Trophoblast cell (in vitro differentiated cells and primary cell): ENCODE measurements around the gene IGFBP6.

Experiments used
- DNase-seq, 2 donors: peaks; one replicate each; pipeline ENCODE4 v3.0.0-alpha.2; 2016
- H2AFZ ChIP-seq: 2 replicates; pipeline ENCODE4 v1.6.1; 2013; ENCODE audit warnings: low read length, moderate library complexity, mild to moderate bottlenecking; ENCODE audit not compliant: insufficient read depth, poor library complexity
- H2AK5ac ChIP-seq: 2 replicates; pipeline ENCODE4 v1.6.1; 2013; ENCODE audit warnings: mild to moderate bottlenecking, low read length
- H2BK120ac ChIP-seq: 2 replicates; pipeline ENCODE4 v1.6.1; 2013; ENCODE audit warnings: low read length, mild to moderate bottlenecking, moderate library complexity; ENCODE audit not compliant: insufficient read depth, poor library complexity
- H2BK12ac ChIP-seq: 2 replicates; pipeline ENCODE4 v1.6.1; 2013; ENCODE audit warnings: mild to moderate bottlenecking, low read length, moderate library complexity
- H2BK5ac ChIP-seq: 2 replicates; pipeline ENCODE4 v1.6.1; 2013; ENCODE audit warnings: low read length, low read depth, moderate library complexity, mild to moderate bottlenecking; ENCODE audit not compliant: poor library complexity
- H3K14ac ChIP-seq: 2 replicates; pipeline ENCODE4 v1.6.1; 2013; ENCODE audit warnings: mild to moderate bottlenecking, low read length
- H3K18ac ChIP-seq: 2 replicates; pipeline ENCODE4 v1.6.1; 2013; ENCODE audit warnings: mild to moderate bottlenecking, low read length
- H3K23ac ChIP-seq: 2 replicates; pipeline ENCODE4 v1.6.1; 2013; ENCODE audit warnings: low read length
- H3K27ac ChIP-seq: 2 replicates; pipeline ENCODE4 v1.5.1; 2013; ENCODE audit warnings: low read depth, mild to moderate bottlenecking, inconsistent platforms, low read length, moderate library complexity
- H3K27me3 ChIP-seq: 2 replicates; pipeline ENCODE4 v1.6.1; 2013; ENCODE audit warnings: inconsistent platforms, mild to moderate bottlenecking, low read length, moderate library complexity; ENCODE audit not compliant: insufficient read depth
- H3K36me3 ChIP-seq, 2 experiments: 1 replicate in 1 of 2; 2 replicates in 1 of 2; pipeline ENCODE4 v1.6.1; 2013; ENCODE audit warnings: low read length in 2 of 2, mild to moderate bottlenecking in 2 of 2, moderate library complexity in 1 of 2; ENCODE audit not compliant: insufficient read depth in 2 of 2, control insufficient read depth in 1 of 2
- H3K4ac ChIP-seq: 2 replicates; pipeline ENCODE4 v1.6.1; 2013; ENCODE audit warnings: low read depth, mild to moderate bottlenecking, low read length, moderate library complexity
- H3K4me1 ChIP-seq, 2 experiments: 1 replicate in 1 of 2; 2 replicates in 1 of 2; pipeline ENCODE4 v1.6.1; 2013; ENCODE audit warnings: low read length in 2 of 2, mild to moderate bottlenecking in 2 of 2, moderate library complexity in 1 of 2; ENCODE audit not compliant: insufficient read depth in 2 of 2, control insufficient read depth in 1 of 2
- H3K4me2 ChIP-seq: 2 replicates; pipeline ENCODE4 v1.6.1; 2013; ENCODE audit warnings: inconsistent platforms, mild to moderate bottlenecking, low read length, moderate library complexity
- H3K4me3 ChIP-seq: 2 replicates; pipeline ENCODE4 v1.5.1; 2013; ENCODE audit warnings: mild to moderate bottlenecking, low read depth, low read length, inconsistent platforms
- H3K79me1 ChIP-seq: one replicate; pipeline ENCODE4 v1.6.1; 2013; ENCODE audit warnings: low read length
- H3K79me2 ChIP-seq: 2 replicates; pipeline ENCODE4 v1.6.1; 2013; ENCODE audit warnings: low read length, mild to moderate bottlenecking; ENCODE audit not compliant: control insufficient read depth, insufficient read depth, poor library complexity
- H3K9ac ChIP-seq: 2 replicates; pipeline ENCODE4 v1.6.1; 2013; ENCODE audit warnings: mild to moderate bottlenecking, low read length
- H3K9me3 ChIP-seq: 2 replicates; pipeline ENCODE4 v1.6.1; 2013; ENCODE audit warnings: low read depth, mild to moderate bottlenecking, control low read depth, inconsistent platforms, low read length; ENCODE audit not compliant: insufficient read depth
- H4K12ac ChIP-seq: 2 replicates; pipeline ENCODE4 v1.6.1; 2013; ENCODE audit warnings: low read depth, mild to moderate bottlenecking, low read length, moderate library complexity
- H4K8ac ChIP-seq: 2 replicates; pipeline ENCODE4 v1.6.1; 2013; ENCODE audit warnings: low read depth, mild to moderate bottlenecking, low read length, moderate library complexity
- H4K91ac ChIP-seq: one replicate; pipeline ENCODE4 v1.6.1; 2013; ENCODE audit warnings: low read depth, mild to moderate bottlenecking, low read length, moderate library complexity
- whole genome bisulfite sequencing: extraction: QIAGEN DNeasy Blood & Tissue Kit; methylation state at CpG from one replicate; pipeline ENCODE4 v1.1.7; 2013; ENCODE audit warnings: missing lambda C conversion rate; ENCODE audit not compliant: insufficient read length, insufficient coverage; ENCODE audit errors: extremely low coverage; 5-methylcytosine and 5-hydroxymethylcytosine counted together

The IGFBP6 gene

GRCh38 chr12:53071591-53072551, 25.6 kb upstream of the IGFBP6 start:
- no CpG with 5 or more reads among the region's 11 CpGs for WGBS
- Histone ChIP-seq H3K4ac (no peak overlapping the region), H3K23ac (no peak overlapping the region)

GRCh38 chr12:53073881-53074280, 23.6 kb upstream of the IGFBP6 start:
- Histone ChIP-seq H3K9me3 (peaks cover 5% of the 10 kb centered on the region), H2BK5ac (no peak overlapping the region), H3K4me1 (peaks cover 3 to 5% of the 10 kb centered on the region in 2 experiments), H3K27me3 (no peaks in the 10 kb centered on the region), H4K8ac (no peak overlapping the region), H3K4me3 (no peak overlapping the region), H2AK5ac (no peak overlapping the region), H3K4ac (no peak overlapping the region), H3K4me2 (no peak overlapping the region), H3K23ac (no peak overlapping the region), H3K9ac (no peak overlapping the region), H3K14ac (no peak overlapping the region), H4K12ac (no peak overlapping the region), H3K18ac (no peak overlapping the region), H2BK120ac (no peak overlapping the region), H3K36me3 (peaks cover 14 to 15% of the 10 kb centered on the region in 2 experiments), H3K79me2 (peaks cover 3% of the 10 kb centered on the region), H2BK12ac (no peak overlapping the region), H4K91ac (no peak overlapping the region), H3K79me1 (peaks cover 3% of the 10 kb centered on the region), H3K27ac (no peak overlapping the region), H2AFZ (no peak overlapping the region)
- no CpG with 5 or more reads among the region's 6 CpGs for WGBS
- DNase-seq, result no peak

More at GRCh38 chr12:53071591-53072551, 25.6 kb upstream of the IGFBP6 start:
- Histone ChIP-seq H4K12ac (no peak overlapping the region), H3K27ac (no peak overlapping the region), H2BK120ac (no peak overlapping the region), H3K14ac (no peak overlapping the region), H3K4me2 (no peak overlapping the region), H2BK5ac (no peak overlapping the region), H3K27me3 (no peaks in the 10 kb centered on the region), H4K8ac (no peak overlapping the region), H3K36me3 (peaks cover 15 to 17% of the 10 kb centered on the region in 2 experiments), H3K4me1 (no peaks in the 10 kb centered on the region), H2BK12ac (no peak overlapping the region), H3K9ac (no peak overlapping the region), H3K79me2 (no peaks in the 10 kb centered on the region), H4K91ac (no peak overlapping the region), H3K9me3 (peaks cover 3% of the 10 kb centered on the region), H3K4me3 (no peak overlapping the region), H3K18ac (no peak overlapping the region), H2AFZ (no peak overlapping the region), H3K79me1 (no peaks in the 10 kb centered on the region), H2AK5ac (no peak overlapping the region)
- DNase-seq, result no peak

GRCh38 chr12:53074283-53074998, 23.0 kb upstream of the IGFBP6 start:
- Histone ChIP-seq H2BK12ac (no peak overlapping the region), H2AFZ (no peak overlapping the region), H3K4me2 (no peak overlapping the region), H3K79me1 (peaks cover 4% of the 10 kb centered on the region), H3K36me3 (peaks cover 14 to 15% of the 10 kb centered on the region in 2 experiments), H3K23ac (no peak overlapping the region), H4K91ac (no peak overlapping the region), H3K9me3 (peaks cover 3% of the 10 kb centered on the region), H3K27me3 (no peaks in the 10 kb centered on the region), H3K4ac (no peak overlapping the region), H3K18ac (no peak overlapping the region), H4K8ac (no peak overlapping the region), H2AK5ac (no peak overlapping the region), H3K79me2 (peaks cover 5% of the 10 kb centered on the region), H3K4me1 (peaks cover 3 to 5% of the 10 kb centered on the region in 2 experiments), H2BK5ac (no peak overlapping the region), H3K27ac (no peak overlapping the region), H4K12ac (no peak overlapping the region), H2BK120ac (no peak overlapping the region), H3K4me3 (no peak overlapping the region), H3K14ac (no peak overlapping the region), H3K9ac (no peak overlapping the region)
- no peak for DNase-seq
- no CpG with 5 or more reads among the region's 11 CpGs for WGBS

GRCh38 chr12:53074999-53075370, 22.5 kb upstream of the IGFBP6 start:
- no CpG with 5 or more reads among the region's 3 CpGs for WGBS

More at GRCh38 chr12:53074999-53075370, 22.5 kb upstream of the IGFBP6 start:
- no peak overlapping the region for H3K4ac ChIP-seq
- no peak overlapping the region for H3K18ac ChIP-seq
- H3K79me2 ChIP-seq, result peaks cover 8% of the 10 kb centered on the region
- no peak overlapping the region for H4K91ac ChIP-seq
- H3K79me1 ChIP-seq, result peaks cover 9% of the 10 kb centered on the region
- H4K12ac ChIP-seq, result no peak overlapping the region
- H4K8ac ChIP-seq, result no peak overlapping the region
- no peak overlapping the region for H2AFZ ChIP-seq
- no peak overlapping the region for H3K9ac ChIP-seq
- H3K36me3 ChIP-seq, result peaks cover 14 to 15% of the 10 kb centered on the region in 2 experiments
- H3K27me3 ChIP-seq, result no peaks in the 10 kb centered on the region
- no peak overlapping the region for H3K4me2 ChIP-seq
- no peak overlapping the region for H2BK12ac ChIP-seq
- H3K27ac ChIP-seq, result no peak overlapping the region
- H2BK120ac ChIP-seq, result no peak overlapping the region
- peaks cover 6 to 9% of the 10 kb centered on the region in 2 experiments for H3K4me1 ChIP-seq
- no peak for DNase-seq
- H2AK5ac ChIP-seq, result no peak overlapping the region
- peaks cover 3% of the 10 kb centered on the region for H3K9me3 ChIP-seq
- no peak overlapping the region for H3K23ac ChIP-seq
- H3K14ac ChIP-seq, result no peak overlapping the region
- H2BK5ac ChIP-seq, result no peak overlapping the region
- no peak overlapping the region for H3K4me3 ChIP-seq
